ENCODE data around the gene RFX8.

- TF ChIP-seq, protein P1, sequence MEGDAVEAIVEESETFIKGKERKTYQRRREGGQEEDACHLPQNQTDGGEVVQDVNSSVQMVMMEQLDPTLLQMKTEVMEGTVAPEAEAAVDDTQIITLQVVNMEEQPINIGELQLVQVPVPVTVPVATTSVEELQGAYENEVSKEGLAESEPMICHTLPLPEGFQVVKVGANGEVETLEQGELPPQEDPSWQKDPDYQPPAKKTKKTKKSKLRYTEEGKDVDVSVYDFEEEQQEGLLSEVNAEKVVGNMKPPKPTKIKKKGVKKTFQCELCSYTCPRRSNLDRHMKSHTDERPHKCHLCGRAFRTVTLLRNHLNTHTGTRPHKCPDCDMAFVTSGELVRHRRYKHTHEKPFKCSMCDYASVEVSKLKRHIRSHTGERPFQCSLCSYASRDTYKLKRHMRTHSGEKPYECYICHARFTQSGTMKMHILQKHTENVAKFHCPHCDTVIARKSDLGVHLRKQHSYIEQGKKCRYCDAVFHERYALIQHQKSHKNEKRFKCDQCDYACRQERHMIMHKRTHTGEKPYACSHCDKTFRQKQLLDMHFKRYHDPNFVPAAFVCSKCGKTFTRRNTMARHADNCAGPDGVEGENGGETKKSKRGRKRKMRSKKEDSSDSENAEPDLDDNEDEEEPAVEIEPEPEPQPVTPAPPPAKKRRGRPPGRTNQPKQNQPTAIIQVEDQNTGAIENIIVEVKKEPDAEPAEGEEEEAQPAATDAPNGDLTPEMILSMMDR (IDR thresholded peaks at IDR 0.05), result no peak
- TF ChIP-seq POLR2A (IDR thresholded peaks at IDR 0.05), result no peak
These were observed 91.8 kb downstream of the RFX8 start for GRCh38 chr2:101383016-101383541.
